ENCODE results near the gene PARP15. TPM values are rescaled to one million over a fixed set of nuclear protein-coding genes. Genes with fewer than 3 reads are reported as not detected.

The PARP15 gene
- total RNA-seq, 2 donors from 2014 or later, result 0.52 TPM; not detected in 1

- intact Hi-C loops (cut with DNase I), result no loop called here
- Histone ChIP-seq H3K27ac (no peak overlapping the region), H3K4me3 (no peak overlapping the region), H3K27me3 (no peaks in the 10 kb centered on the region), H3K9me3 (no peaks in the 10 kb centered on the region), H3K36me3 (replicated peaks in 1 of 2; ENCODE audit: insufficient read depth in 1 of 2, low read depth in 2 of 2) (no peaks in the 10 kb centered on the region), H3K4me1 (no peaks in the 10 kb centered on the region)
- no peak for TF ChIP-seq CTCF (IDR thresholded peaks at IDR 0.05)
- no peak for TF ChIP-seq POLR2A (IDR thresholded peaks at IDR 0.05)
- WGBS, 2 donors, result 34 to 43% methylated on average over 6 of the region's 6 CpGs
- ATAC-seq (no peak), DNase-seq (no peak)
These were observed 49.2 kb downstream of the PARP15 start for GRCh38 chr3:122626515-122627180.

GRCh38 chr3:122627301-122627700 lies 49.9 kb downstream of the PARP15 start:
- no peak for DNase-seq
- Histone ChIP-seq H3K27ac (no peak overlapping the region), H3K4me3 (no peak overlapping the region), H3K27me3 (no peaks in the 10 kb centered on the region), H3K9me3 (no peaks in the 10 kb centered on the region), H3K36me3 (replicated peaks in 1 of 2; ENCODE audit: insufficient read depth in 1 of 2, low read depth in 2 of 2) (no peaks in the 10 kb centered on the region), H3K4me1 (no peaks in the 10 kb centered on the region)
- intact Hi-C loops (cut with DNase I), result no loop called here
- TF ChIP-seq POLR2A (IDR thresholded peaks at IDR 0.05) (no peak), CTCF (IDR thresholded peaks at IDR 0.05) (no peak)
- 21 to 22% methylated on average over 1 of the region's 1 CpG for WGBS, 2 donors
- ATAC-seq, result no peak

- DNase-seq (no peak), ATAC-seq (no peak)
- TF ChIP-seq CTCF (IDR thresholded peaks at IDR 0.05), result no peak
- TF ChIP-seq POLR2A (IDR thresholded peaks at IDR 0.05), result no peak
- Histone ChIP-seq H3K4me3 (no peak overlapping the region), H3K9me3 (no peaks in the 10 kb centered on the region), H3K36me3 (replicated peaks in 1 of 2; ENCODE audit: insufficient read depth in 1 of 2, low read depth in 2 of 2) (no peaks in the 10 kb centered on the region), H3K27me3 (no peaks in the 10 kb centered on the region), H3K4me1 (no peaks in the 10 kb centered on the region), H3K27ac (no peak overlapping the region)
- intact Hi-C loops (cut with DNase I), result no loop called here
- WGBS, 2 donors, result 55 to 62% methylated on average over 3 of the region's 3 CpGs
These were observed 51.1 kb downstream of the PARP15 start for GRCh38 chr3:122628567-122628966.

GRCh38 chr3:122629763-122630162 lies 52.3 kb downstream of the PARP15 start:
- Histone ChIP-seq H3K4me1 (no peaks in the 10 kb centered on the region), H3K9me3 (no peaks in the 10 kb centered on the region), H3K36me3 (replicated peaks in 1 of 2; ENCODE audit: insufficient read depth in 1 of 2, low read depth in 2 of 2) (no peaks in the 10 kb centered on the region), H3K27ac (no peak overlapping the region), H3K4me3 (no peak overlapping the region), H3K27me3 (no peaks in the 10 kb centered on the region)
- TF ChIP-seq CTCF (IDR thresholded peaks at IDR 0.05), result no peak
- no peak for TF ChIP-seq POLR2A (IDR thresholded peaks at IDR 0.05)
- DNase-seq (no peak), ATAC-seq (no peak)
- intact Hi-C loops (cut with DNase I), result no loop called here
- 90 to 91% methylated on average over 1 of the region's 1 CpG for WGBS, 2 donors

GRCh38 chr3:122635789-122636188 lies 58.3 kb downstream of the PARP15 start:
- no peak for TF ChIP-seq CTCF (IDR thresholded peaks at IDR 0.05)
- TF ChIP-seq POLR2A (IDR thresholded peaks at IDR 0.05), result no peak
- H3K4me3 ChIP-seq, result no peak overlapping the region
- intact Hi-C loops (cut with DNase I), result no loop called here
- H3K36me3 ChIP-seq (replicated peaks in 1 of 2; ENCODE audit: insufficient read depth in 1 of 2, low read depth in 2 of 2), result no peaks in the 10 kb centered on the region
- DNase-seq (no peak), ATAC-seq (no peak)
- WGBS, 2 donors, result 69 to 78% methylated on average over 5 of the region's 5 CpGs
- H3K4me1 ChIP-seq, result peaks cover 5% of the 10 kb centered on the region
- no peak overlapping the region for H3K27ac ChIP-seq
- H3K27me3 ChIP-seq, result no peaks in the 10 kb centered on the region
- no peaks in the 10 kb centered on the region for H3K9me3 ChIP-seq
